ENCODE data around the gene LUM. TPM values are rescaled to one million over a fixed set of nuclear protein-coding genes. Genes with fewer than 3 reads are reported as not detected.
A peak's percentile ranks its signal among the peaks of the same experiment; 100 is the strongest.

Gene LUM
- polyA plus RNA-seq, 1 donor: 424 TPM

GRCh38 chr12:91074154-91074709, 37.1 kb downstream of the LUM start:
- DNase-seq: peak; percentile 66

DNA sequence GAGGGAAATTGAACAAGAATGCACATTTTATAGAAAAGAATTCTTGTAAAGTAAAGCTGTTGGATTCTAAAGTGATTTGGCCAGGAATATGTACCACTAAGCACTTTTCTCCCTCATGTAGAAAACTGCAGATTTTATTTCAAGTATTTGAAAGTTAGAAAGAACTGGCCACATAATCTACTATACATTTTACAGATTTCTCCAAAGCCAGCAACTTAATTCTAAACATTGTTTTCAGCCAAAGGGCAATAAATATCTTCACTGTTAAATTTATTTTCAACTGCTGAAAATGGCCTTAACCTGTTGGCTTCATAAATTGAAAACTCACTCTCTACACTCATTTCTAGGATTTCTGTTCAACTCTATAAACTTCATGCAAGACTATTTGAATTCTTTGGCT, 37.9 kb downstream of the LUM start:
- DNase-seq: no peak

GRCh38 chr12:91072931-91073330, 38.4 kb downstream of the LUM start:
- DNase-seq: no peak

GRCh38 chr12:91070936-91071335, 40.4 kb downstream of the LUM start:
- DNase-seq: no peak

DNA sequence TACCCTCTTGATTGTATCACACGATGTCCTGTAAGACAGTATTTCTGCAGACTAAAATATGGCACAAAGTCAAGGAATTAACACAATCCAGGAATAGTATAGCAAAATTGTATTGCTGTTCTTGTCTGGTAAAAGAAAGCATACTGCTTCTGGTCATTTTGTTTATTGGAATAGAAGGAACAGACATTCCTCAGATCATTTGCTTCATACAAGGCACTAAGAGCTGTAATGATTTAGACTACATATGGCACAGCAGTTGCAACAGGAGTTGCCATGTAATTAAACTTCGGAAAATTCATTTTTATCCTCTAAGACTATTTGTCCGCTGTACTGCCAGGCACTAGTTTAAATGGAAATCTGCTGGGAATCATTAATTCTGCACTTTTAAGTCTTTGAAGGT, 45.9 kb downstream of the LUM start:
- no peak for DNase-seq

GRCh38 chr12:91064640-91065039, 46.7 kb downstream of the LUM start:
- no peak for DNase-seq

DNA sequence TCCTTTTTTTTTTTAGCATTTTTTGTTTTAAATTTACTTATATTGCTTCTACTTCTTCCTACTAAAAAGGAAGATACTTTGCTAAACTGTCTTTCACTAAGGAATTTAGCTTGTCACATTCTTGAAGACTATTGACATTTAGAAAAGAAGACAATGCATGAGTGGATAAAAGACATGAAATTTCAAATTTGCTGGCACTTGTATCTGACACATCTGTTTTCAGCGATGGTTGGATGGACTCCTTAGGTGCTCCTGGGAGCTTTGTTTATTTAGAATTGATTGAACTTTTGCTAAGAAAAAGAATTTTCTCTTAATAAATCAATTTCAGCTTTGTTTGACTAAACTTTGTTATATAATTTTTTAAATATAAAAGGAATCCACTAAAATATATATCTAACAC, 50.2 kb downstream of the LUM start:
- no peak for DNase-seq

DNA sequence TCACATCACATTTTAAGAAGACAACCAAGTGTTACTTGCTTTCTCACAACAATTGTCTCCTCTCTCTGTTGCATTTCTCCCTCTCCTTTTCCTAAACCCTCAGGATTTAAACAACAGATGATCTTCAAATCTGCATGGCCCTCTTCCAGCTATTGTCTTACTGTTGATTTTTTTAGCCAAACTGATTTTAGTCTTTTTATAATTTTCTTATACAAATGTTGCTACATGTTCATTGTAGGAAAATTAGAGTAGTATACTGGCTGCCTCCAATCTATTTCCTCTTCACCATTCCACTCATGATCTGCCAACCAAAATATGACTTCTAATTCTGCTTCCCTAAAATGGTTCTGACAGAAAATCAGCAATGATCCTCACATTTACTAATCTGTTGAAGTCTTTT, 52.1 kb downstream of the LUM start:
- DNase-seq: no peak

- no peak for DNase-seq
Observed at GRCh38 chr12:91058786-91059185, 52.5 kb downstream of the LUM start.

DNA sequence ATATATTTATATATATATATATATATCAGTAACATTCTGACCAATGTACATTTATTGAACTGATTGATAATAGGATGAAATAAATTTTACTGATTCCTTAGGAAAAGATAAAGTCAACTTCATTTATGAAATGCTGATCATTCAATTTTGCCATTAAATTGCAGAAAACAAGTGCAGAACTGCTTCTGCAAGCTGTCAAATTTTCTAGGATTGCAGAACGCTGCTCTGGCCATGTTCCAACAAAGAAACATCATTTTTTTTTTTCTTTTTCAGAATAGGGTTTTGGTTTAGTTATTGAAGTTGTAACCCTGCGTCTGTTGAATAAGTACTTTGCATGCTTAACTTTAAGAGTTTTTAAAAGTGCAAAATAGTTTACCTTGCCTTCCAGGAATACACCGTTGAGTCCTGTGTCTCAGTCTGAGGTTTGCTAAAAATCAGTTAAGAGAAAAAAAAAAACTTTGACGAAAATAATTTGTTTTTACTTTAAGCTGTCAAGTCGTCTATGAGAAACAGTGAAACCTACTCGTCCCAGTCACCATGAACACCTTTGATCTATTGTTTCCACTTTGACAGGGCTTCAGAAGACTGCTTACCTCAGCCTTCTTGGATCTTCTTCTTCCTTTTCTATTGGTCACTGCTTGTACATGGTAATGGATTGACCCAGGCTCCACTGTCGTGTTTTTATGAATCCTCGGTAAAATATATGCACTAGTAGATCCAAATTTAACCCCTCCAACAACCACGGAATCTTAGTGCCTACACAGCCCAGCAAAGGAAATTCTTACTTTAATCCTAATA, 53.7 kb downstream of the LUM start, which contains the start of gene KERA:
TSS of gene KERA (minus strand) at position 657 of the 798 bp plus-strand sequence. CDS start 1,743 bp downstream, outside the sequence.
- peak; percentile 62 for DNase-seq

DNA sequence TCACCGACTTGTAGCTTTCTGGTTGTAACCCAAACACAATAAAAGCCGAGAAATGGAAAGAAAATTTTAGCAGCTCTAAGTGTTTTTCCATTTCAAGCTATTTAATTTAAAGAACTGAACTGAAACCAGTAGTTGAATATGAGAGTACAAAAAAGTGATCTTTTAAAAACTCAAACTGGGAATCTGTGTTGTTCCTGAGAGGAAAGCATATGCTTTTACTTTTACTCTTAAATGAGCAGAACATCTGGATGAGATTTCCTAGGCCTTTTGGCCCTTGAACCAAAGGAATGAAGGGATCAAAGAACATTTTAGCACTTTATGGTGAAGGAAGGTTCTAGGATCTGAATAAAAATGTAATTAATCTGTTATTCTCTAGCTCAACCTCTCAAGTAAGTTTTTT, 54.8 kb downstream of the LUM start:
- no peak for DNase-seq

GRCh38 chr12:91055976-91056375, 55.3 kb downstream of the LUM start:
- no peak for DNase-seq

DNA sequence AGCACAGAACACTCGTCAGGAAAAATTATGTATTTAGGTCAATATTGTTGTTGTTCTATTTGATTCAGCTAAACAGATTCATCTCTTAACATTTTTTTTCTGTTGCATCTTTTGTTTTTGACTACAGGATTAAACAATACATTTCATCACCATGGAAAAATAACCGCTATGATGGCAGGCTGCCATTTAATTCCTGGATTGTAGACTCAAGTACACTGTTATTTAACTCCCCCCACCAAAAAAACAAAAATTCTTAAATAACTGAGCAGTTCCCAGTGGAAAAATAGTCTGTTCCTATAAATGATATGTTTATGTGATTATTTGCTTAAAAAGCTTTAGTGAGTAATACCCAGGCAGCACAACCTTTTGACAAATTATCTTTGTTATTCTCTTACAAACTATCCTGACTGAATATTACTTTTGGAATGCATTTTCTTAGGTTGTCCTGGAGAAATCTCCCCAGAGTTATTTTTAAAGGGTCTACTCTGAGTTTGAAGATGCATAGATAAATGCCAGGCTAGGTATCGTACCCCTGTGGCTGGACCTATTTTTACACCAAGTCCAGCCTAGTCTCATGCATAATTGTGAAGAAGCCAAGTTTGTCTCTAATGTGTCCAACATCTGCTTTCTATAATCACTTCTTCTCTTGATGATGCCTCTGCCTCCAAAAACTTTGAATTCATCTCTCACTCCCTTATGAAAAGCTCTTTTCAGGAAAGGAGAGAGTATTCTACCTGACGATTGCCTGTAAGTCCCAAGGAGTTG, 57.2 kb downstream of the LUM start:
- DNase-seq: peak; percentile 94

Other genes starting within 250 kb of the LUM start
- gene CCER1, start 156.3 kb downstream of the LUM start, polyA plus RNA-seq (ENCODE audit: insufficient read length): not detected
- not detected for gene EPYC, start 106.5 kb downstream of the LUM start, polyA plus RNA-seq (ENCODE audit: insufficient read length)
- gene KERA, start 53.5 kb downstream of the LUM start, polyA plus RNA-seq (ENCODE audit: insufficient read length): 16.7 TPM
- 1,243 TPM for gene DCN, start 71.3 kb upstream of the LUM start, polyA plus RNA-seq (ENCODE audit: insufficient read length)

Measured in hindlimb muscle (tissue), 1 donor.